ENCODE measurements around the gene SLC39A11.

GRCh38 chr17:73105431-73105830 lies 12.9 kb upstream of the SLC39A11 start:
- TF ChIP-seq POLR2A (IDR thresholded peaks at IDR 0.05) (no peak), CTCF (IDR thresholded peaks at IDR 0.05) (no peak)

All from thyroid gland (tissue), 4 donors.